ENCODE measurements around the gene FXYD1. TPM values are rescaled to one million over a fixed set of nuclear protein-coding genes. Genes with fewer than 3 reads are reported as not detected.

The FXYD1 gene
- total and polyA plus RNA-seq, 2 experiments from 2014 or later = 1.5 to 26.8 TPM

DNA sequence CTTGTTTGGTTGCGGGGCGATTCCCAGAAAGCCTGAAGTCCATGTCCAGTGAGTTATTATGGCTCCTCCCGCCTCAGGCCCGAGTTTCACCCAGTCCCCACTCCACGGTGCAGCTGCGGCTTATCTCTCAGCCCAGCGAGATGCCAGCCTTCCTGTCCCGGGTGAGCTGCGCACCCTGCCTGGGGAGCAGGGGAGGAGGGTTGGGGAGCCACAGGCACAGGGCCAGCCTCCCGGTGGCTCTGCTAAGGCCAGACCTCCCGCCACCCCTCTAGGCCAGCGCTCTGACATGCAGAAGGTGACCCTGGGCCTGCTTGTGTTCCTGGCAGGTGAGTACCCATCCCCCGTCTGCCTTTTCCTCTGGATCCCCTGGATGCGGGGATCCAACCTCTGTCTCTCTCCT is 19.5 kb upstream of the FXYD1 start:
- Histone ChIP-seq H2AFZ (peak overlapping the region; percentile 56), H3K4me1 (ENCODE audit: insufficient read depth) (peaks cover 28% of the 10 kb centered on the region), H3K79me2 (replicated peaks; ENCODE audit: insufficient read depth) (no peaks in the 10 kb centered on the region), H3K36me3 (ENCODE audit: insufficient read depth) (no peaks in the 10 kb centered on the region), H3K4me2 (no peak overlapping the region), H3K27me3 (ENCODE audit: insufficient read depth) (no peaks in the 10 kb centered on the region), H4K20me1 (replicated peaks; ENCODE audit: insufficient read depth) (no peaks in the 10 kb centered on the region), H3K9me2 (ENCODE audit: insufficient read depth) (no peaks in the 10 kb centered on the region), H3K27ac (ENCODE audit: low read depth) (no peak overlapping the region), H3K4me3 (no peak overlapping the region), H3F3A (replicated peaks; ENCODE audit: low read depth) (no peaks in the 10 kb centered on the region)
- DNase-seq (ENCODE audit: low spot score) = no peak
- no peak for TF ChIP-seq ZNF462 (CRISPR knock-in tag; IDR thresholded peaks at IDR 0.05)
- TF ChIP-seq REST (IDR thresholded peaks at IDR 0.05; ENCODE audit: unreplicated experiment) = no peak
- TF ChIP-seq NANOG (IDR thresholded peaks at IDR 0.05; ENCODE audit: borderline replicate concordance) = no peak
- TF ChIP-seq, protein P1, sequence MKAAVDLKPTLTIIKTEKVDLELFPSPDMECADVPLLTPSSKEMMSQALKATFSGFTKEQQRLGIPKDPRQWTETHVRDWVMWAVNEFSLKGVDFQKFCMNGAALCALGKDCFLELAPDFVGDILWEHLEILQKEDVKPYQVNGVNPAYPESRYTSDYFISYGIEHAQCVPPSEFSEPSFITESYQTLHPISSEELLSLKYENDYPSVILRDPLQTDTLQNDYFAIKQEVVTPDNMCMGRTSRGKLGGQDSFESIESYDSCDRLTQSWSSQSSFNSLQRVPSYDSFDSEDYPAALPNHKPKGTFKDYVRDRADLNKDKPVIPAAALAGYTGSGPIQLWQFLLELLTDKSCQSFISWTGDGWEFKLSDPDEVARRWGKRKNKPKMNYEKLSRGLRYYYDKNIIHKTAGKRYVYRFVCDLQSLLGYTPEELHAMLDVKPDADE (IDR thresholded peaks at IDR 0.05) = no peak
- no peak for TF ChIP-seq CREB1 (CRISPR knock-in tag; IDR thresholded peaks at IDR 0.05; ENCODE audit: low read depth)
- no peak for TF ChIP-seq JUNB (IDR thresholded peaks at IDR 0.05; ENCODE audit: unreplicated experiment)
- TF ChIP-seq ZNF331 (CRISPR knock-in tag; IDR thresholded peaks at IDR 0.05; ENCODE audit: low read depth) = no peak
- TF ChIP-seq ZNF114 (CRISPR knock-in tag; IDR thresholded peaks at IDR 0.05) = no peak
- no peak for TF ChIP-seq EZH2 (IDR thresholded peaks at IDR 0.05; ENCODE audit: low read depth, unreplicated experiment)
- no peak for TF ChIP-seq STAT1 (IDR thresholded peaks at IDR 0.05; ENCODE audit: unreplicated experiment)
- Mint-ChIP-seq H3K27ac (no peak overlapping the region), H3K36me3 (ENCODE audit: low read depth) (no peaks in the 10 kb centered on the region), H3K4me3 (no peak overlapping the region), H3K27me3 (ENCODE audit: insufficient read depth, low read depth, poor library complexity) (peaks cover 19% of the 10 kb centered on the region), H3K9me3 (no peaks in the 10 kb centered on the region; the same call in 2 of the 3 replicates), H3K4me1 (peaks cover 47% of the 10 kb centered on the region)
- peak; percentile 6; the same call in 2 of the 3 replicates for ATAC-seq
